ENCODE measurements around the gene ITIH4. TPM values are rescaled to one million over a fixed set of nuclear protein-coding genes. Genes with fewer than 3 reads are reported as not detected.

ITIH4 gene
- total and polyA plus RNA-seq, 10 of the 15 experiments (the other 5 are each of a cell fraction or from before 2014, with no cell fraction given) = 0.64 to 4.1 (median 1.3) TPM

DNA sequence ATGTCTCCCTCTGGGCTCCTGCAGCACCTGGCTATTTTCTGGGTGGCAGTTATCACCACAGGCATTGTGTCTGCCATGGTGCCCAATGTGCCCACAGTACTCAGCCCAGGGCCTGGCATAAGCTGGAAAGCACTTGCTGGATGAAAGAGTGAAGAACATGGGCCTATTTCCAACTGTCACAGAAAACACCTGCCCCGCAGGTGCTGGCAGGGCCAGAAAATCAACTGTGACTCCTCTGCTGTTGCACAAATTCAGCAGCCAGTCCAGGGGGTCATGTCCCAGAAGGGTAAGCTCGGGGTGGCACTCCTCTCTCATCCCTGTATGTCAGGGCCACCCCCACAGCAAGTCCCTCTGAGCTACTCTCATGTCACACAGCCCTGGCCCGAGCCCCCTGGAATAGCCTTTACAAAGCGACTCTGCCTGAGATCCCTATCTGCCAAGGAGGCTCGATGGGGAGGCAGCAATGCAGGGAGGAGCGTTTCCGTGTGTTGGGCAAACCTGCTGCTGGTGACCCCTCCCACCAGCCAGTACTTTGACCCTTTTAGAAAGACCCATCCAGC is 18.9 kb downstream of the ITIH4 start:
- intact Hi-C loops (cut with micrococcal nuclease; ENCODE audit: unreplicated experiment) (no loop called here), in situ Hi-C loops (cut with MboI) (no loop called here)
- BruUV-seq (replicated peaks) = no TSS peak
- Histone ChIP-seq H3K79me2 (ENCODE audit: control insufficient read depth, insufficient read depth, low read length) (no peaks in the 10 kb centered on the region), H3K27ac (ENCODE audit: control insufficient read depth, insufficient read depth) (no peak overlapping the region), H2AFZ (ENCODE audit: control insufficient read depth, low read depth, low read length) (no peak overlapping the region), H3K4me1 (ENCODE audit: control insufficient read depth, insufficient read depth, low read length) (no peaks in the 10 kb centered on the region), H3K9ac (ENCODE audit: control insufficient read depth, insufficient read depth, low read length) (no peak overlapping the region), H3K4me3 (no peak overlapping the region), H4K20me1 (ENCODE audit: control insufficient read depth, insufficient read depth) (no peaks in the 10 kb centered on the region; the same call in 1 of the 2 replicates), H3K9me3 (replicated peaks; ENCODE audit: control insufficient read depth, insufficient read depth, low read length) (no peaks in the 10 kb centered on the region), H3K36me3 (ENCODE audit: control insufficient read depth in 2 of 2, insufficient read depth in 2 of 2, low read length in 1 of 2) (no peaks in the 10 kb centered on the region), H3K27me3 (replicated peaks in 1 of 2; ENCODE audit: control insufficient read depth in 2 of 2, insufficient read depth in 2 of 2, low read length in 1 of 2) (no peaks in the 10 kb centered on the region), H3K4me2 (ENCODE audit: control insufficient read depth, insufficient read depth) (no peak overlapping the region)
- ChIA-PET RAD21 (ENCODE audit: unreplicated experiment) (no interaction called here), POLR2A (no interaction called here), SMC1A (ENCODE audit: uncharacterized antibody, unreplicated experiment) (no interaction called here), CTCF (interaction anchor here (0.6 to 2.4 kb wide), 6 partner anchors 9 to 267 kb away, joined by 3 to 10 read pairs (median 3); no protein-coding TSS in a partner anchor)
- DNase-seq (ENCODE audit: low read depth, low spot score) = no peak
- 37% methylated on average over 7 of the region's 7 CpGs for WGBS (ENCODE audit: insufficient coverage, insufficient replicate concordance, low lambda C conversion rate, missing lambda C conversion rate)
- TF ChIP-seq SUPT20H (IDR thresholded peaks at IDR 0.05; ENCODE audit: borderline replicate concordance, control insufficient read depth, low read depth, low read length) (no peak), LARP7 (IDR thresholded peaks at IDR 0.05) (no peak), EZH2 (IDR thresholded peaks at IDR 0.05; ENCODE audit: borderline replicate concordance, control insufficient read depth, low read depth, low read length) (no peak), HDGF (IDR thresholded peaks at IDR 0.05) (no peak), FOXM1 (IDR thresholded peaks at IDR 0.05; ENCODE audit: low read depth, low read length) (no peak), HDAC2 (IDR thresholded peaks at IDR 0.05) (no peak)
- TF ChIP-seq, protein P1, sequence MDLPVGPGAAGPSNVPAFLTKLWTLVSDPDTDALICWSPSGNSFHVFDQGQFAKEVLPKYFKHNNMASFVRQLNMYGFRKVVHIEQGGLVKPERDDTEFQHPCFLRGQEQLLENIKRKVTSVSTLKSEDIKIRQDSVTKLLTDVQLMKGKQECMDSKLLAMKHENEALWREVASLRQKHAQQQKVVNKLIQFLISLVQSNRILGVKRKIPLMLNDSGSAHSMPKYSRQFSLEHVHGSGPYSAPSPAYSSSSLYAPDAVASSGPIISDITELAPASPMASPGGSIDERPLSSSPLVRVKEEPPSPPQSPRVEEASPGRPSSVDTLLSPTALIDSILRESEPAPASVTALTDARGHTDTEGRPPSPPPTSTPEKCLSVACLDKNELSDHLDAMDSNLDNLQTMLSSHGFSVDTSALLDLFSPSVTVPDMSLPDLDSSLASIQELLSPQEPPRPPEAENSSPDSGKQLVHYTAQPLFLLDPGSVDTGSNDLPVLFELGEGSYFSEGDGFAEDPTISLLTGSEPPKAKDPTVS (IDR thresholded peaks at IDR 0.05; ENCODE audit: low read depth, low read length) = no peak
- TF ChIP-seq, protein P2, sequence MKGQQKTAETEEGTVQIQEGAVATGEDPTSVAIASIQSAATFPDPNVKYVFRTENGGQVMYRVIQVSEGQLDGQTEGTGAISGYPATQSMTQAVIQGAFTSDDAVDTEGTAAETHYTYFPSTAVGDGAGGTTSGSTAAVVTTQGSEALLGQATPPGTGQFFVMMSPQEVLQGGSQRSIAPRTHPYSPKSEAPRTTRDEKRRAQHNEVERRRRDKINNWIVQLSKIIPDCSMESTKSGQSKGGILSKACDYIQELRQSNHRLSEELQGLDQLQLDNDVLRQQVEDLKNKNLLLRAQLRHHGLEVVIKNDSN (IDR thresholded peaks at IDR 0.05; ENCODE audit: borderline replicate concordance, extremely low read length, insufficient read depth, low read depth, low read length) = no peak
- ATAC-seq = no peak
- FAIRE-seq = no peak

All from GM12878 (cell line).